Activated T-cell treated with anti-CD3 and anti-CD28 coated beads, Interleukin-2, amount 50 U/mL, for 1 hour (primary cell): ENCODE results near the gene THSD4.
"Not testable (repeated sequence)": the region's sequence is repeated elsewhere in the genome, so short reads cannot be mapped to it uniquely, and the experiment has no call there.

Experiments
- DNase-seq: peaks from one replicate; pipeline ENCODE4 v3.0.0-alpha.2; 2020

The THSD4 gene

DNA sequence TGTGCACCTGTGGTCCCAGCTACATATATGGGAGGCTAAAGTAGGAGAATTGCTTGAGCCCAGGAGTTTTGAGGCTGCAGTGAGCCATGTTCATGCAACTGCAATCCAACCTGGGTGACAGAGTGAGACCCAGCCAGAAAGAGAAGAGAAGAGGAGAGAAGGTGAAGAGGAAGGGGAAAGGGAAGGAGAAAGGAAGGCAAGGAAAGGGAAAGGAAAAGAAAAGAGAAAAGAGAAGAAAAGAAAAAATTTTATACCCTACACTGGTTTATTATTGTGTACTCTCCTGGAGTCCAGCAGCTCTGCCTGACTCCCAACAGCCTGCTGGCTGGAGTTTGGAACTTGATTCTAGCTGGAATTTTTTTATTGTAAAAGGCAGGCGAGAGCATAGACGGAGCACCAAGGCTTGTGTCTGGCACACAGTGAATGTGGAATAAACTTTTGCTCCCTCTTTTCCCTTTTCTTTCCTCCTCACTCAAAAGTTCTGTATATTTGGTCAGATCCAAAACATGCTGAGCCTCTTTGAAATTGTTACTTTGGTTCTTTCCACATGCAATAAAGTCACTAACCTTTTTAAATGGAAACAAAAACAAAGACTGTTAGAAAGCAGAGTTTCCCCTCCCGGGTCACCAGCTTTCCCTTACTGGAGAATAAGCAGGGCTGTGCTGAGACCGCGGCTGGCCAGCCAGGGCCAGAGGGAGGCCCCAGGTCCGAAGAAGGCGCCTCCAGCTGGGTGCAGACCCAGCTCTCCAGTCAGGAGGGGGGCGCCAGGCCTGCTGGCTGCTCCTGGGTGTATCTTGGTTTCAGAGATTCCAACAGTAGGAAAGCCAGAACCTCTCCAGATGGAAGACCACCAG lies 9.9 kb downstream of the THSD4 start:
- no peak for DNase-seq

DNA sequence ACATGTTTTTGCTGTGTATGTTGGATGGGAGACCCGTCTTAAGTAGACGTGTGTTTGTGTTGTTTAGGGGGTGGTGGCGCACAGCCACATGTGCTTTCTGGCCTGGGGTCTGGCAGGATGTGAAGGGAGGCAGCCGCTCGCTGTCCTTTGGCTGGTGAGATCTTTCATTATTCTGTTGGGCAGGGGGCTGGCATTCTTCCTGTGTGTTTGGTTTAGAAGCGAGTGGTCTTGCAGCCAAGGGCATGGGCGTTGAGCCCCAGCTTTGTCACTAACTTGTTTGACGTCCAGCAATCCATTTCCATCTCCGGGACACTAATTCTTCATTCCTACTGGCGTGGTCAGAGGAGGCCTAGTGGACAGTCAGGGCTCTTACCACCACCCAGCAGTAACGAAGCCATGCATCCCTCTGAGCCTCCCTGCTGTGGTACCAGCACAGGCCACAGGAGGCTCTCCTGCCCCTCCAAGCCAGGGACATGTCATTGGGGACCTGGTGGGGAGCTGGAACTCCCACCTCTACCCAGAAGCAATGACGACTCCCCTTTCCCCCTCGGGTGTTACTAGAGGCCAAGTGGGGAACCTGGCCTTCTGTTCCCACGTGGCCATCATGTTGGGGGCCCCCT lies 10.7 kb downstream of the THSD4 start:
- DNase-seq: no peak

DNA sequence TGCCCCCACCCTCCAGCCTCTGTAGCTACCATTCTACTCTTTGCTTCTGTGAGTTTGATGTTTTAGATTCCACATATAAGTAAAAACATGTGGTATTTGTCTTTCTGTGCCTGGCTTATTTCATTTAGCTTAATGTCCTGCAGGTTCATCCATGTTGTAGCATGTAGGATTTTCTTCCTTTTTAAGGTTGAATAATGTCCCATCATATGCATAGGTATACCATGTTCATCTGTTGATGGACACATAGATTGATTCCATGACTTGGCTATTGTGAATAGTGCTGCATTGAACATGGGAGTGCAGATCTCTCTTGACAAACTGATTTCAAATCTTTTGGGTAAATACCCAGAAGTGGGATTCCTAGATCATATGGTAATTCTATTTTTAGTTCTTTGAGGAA lies 11.8 kb downstream of the THSD4 start:
- DNase-seq: no peak

DNA sequence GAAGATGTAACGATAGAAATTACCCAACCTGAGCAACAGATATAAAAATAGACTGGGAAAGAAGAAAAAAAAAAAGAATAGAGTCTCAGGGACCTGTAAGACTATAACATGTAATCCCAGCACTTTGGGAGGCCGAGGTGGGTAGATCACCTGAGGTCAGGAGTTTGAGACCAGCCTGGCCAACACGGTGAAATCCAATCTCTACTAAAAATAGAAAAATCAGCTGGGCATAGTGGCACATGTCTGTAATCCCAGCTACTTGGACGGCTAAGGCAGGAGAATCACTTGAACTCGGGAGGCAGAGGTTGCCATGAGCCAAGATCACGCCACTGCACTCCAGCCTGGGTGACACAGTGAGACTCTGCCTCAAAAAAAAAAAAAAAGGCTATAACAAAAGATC lies 12.9 kb downstream of the THSD4 start:
- DNase-seq: not testable (repeated sequence)

DNA sequence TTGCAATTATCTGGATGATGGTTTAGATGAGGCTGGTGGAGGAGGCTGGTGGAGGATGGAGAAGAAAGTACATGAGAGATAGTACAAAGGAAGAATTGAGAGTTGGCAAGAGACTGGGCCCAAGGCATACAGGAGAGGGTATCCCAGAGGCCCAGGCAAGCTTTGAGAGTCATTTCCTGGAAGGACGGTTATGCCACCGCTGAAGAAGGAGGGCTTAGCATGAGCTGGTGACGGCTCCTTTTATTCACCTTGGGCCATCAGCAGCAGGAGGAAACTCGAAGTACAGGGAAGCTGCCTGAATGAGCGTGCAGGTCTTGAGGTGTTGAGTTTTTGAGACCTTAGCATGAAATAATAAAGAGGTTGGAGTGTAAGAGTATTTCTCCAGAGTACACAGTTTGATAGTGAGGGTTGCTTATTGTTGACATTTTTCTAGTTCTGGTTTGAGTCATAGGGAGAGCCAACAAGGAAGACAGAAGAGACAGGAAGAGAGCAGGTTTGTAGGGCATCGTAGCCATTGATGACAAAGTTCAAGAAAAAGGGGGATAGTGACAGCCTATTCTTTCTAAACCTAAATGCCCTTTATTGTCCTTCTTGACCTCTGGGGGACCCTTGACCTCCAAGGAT lies 13.8 kb downstream of the THSD4 start:
- DNase-seq: no peak

DNA sequence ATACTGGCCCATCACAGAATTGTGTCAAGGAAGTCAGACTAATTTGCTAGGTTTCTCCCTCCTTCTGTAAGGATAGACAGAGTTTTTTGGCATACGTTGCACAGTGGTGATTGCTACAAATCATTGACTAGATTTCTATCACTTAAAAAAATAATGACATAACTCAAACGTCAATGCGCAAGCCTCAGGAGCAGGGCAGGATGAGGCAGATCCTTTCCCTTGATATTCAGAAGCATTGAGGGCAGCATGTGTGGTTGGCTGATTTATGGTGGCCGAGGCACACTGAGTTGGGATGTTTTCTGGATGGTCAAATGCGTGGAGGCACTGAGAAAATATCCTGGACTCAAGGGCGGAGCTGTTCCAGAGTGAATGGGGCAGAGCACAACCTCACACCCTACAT lies 14.4 kb downstream of the THSD4 start:
- no peak for DNase-seq

DNA sequence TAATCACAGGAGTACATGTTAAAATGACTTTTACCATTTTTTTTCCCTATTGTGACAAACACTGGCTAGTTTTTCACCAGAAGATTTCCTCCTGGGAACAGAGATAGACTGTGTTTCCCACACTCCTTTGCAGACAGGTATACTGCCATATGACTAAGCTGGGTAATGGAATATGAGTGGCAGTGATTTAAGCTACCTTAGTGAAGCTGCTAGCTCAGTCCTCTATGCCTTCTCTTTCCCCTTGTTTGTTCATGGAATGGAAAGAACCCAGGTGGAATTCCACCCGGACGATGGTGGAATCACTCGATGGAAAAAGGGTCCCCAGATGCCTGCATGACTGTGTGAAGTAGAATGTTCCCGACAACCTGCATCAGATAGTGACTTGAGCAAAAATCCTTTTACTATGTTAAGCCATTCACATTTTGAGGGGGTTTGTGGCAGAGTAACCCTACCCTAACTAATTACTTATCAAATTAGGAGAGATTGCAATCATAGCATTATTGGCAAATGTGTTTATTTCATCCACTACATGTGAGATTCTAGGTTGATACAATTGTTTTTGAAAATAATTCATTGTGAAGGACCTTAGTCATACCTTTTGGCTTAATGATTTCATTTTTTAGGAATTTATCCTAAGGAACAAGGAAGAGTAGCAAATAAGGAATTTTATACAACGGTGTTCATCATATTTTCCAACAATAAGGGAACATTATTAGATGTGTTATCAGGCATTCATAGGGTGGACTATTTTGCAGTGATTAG lies 16.5 kb downstream of the THSD4 start:
- DNase-seq: no peak

DNA sequence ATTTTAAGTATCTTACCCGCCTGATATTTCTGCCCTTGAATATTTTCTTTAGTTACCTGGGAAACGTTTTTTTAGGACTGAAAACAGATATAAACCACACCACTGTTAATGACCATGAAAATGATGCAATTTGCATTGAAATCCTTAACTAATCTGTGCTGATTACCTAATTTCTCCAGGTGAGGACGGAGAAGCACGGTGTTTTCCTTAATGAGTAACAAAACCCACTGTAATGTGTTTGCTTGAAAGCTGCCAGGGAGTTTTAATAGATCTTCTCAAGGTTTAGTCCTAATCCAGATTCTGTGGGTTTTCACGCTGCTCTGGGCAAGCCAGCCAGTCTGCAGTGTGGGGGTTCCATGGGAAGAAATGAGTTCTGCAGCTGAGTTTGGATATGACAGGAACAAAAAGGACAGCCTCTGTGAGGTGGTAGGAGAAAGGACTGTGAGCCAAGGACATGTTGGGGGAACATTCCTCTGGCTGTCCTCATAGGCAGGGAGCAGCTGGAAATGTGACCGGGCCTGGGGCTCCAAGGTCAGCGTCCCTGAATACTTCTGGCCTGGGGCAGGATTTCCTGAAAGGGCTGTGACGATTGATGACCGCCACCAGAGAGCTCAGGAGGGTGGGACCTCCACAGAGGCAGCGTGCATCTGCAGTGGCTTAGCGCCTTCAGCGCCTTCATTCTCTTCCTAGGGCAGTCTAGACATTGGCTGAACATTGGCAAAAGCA lies 18.6 kb downstream of the THSD4 start:
- DNase-seq: no peak

DNA sequence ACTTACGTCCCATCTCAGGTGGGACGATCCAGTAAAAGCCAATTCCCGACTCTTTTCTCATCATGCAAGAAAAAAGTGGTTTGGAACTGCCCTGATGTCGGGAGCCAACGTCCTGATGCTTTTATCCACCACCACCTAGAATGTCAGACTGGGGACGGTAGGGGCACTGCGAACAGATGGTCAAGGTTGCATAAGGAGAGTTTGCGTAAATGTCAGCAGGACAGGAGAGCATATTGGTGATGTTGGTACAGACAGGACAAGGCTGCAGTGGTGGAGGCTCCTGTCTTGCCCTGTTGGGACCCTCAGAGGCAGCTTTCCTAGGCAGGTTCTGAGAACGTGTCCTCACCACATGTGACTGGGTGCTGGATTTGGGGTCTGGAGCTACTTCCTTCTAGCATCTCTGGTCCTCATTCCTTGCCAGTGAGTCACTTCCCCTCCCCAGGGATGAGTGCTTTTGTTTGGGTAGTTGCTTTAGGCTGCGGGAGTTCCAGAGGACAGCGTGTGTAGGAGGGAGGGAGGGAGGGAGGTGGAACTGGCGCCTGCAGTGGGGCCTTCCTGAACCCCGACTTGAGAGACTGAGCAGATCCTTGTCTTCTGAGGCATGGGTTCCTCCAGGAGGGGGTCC lies 21.0 kb downstream of the THSD4 start:
- no peak for DNase-seq

DNA sequence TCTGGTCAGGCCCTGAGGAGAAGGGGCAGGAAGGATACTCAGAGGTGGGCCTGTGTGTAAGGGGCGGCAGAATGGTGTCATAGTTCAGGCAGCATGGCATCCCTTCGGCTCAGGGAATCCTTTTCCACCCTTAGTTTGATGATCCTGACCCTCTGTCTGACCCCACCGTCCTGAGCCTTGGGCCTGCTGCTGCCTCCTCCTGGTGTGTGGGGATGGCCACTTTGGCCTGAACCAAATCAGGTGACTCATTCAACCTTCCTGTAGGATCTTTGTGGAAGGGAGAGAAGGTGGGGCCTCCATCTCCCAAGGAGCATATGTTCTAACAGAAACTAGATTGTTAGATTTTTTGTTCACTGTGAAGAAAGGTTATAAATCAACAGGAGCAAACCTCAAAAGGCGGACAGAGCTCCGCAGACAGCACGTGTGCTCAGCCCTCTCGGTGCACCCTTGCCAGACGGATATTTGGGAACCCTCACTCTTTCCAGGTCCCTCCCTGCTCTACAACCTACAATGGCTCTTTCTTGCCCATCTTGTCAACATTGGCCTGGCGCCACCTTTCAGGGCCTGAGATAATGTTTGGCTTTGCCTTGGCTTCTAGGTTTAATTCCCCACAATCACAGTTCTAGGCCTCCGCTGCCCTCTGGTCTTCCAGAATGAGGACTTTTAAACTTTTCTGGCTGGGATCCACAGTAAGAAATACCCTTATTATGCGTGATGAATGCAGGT lies 21.7 kb downstream of the THSD4 start:
- DNase-seq: no peak

DNA sequence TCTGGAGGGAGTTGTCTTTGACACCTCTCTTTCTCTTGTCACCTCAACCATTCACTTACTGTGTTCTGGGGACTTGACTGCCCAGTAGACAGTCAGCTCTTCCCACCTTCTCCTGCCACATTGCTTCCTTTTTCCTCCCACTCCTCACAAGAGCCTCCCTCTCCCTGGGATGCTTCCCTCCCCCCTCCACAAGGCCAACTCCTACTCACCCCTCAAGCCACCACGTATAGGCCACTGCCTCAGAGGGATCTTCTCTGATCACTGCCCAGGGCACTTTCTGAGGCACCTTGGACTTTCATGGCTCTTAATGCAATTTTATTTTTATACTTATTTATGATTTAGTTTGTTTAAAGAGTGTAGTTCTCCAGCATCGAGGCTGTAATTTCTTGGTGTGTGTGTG lies 23.2 kb downstream of the THSD4 start:
- no peak for DNase-seq

DNA sequence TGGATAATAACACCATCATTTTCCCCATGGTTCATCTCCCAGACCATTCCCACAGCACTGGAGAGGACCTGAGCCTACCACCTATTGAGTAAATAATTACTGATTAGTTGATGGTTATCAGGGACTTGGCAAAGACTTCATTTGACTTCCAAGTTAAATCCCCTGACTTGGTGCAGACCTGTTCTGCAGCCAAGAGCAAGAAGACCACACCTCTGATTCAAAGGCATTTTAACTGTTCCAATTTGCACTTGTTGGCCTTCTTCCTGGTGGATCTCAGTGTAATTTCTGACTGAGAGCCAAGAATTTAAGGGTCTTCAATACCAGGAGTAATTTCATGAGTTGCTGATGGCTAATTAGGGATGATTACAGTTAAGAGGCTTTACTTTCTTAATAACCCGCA lies 24.0 kb downstream of the THSD4 start:
- DNase-seq: no peak

DNA sequence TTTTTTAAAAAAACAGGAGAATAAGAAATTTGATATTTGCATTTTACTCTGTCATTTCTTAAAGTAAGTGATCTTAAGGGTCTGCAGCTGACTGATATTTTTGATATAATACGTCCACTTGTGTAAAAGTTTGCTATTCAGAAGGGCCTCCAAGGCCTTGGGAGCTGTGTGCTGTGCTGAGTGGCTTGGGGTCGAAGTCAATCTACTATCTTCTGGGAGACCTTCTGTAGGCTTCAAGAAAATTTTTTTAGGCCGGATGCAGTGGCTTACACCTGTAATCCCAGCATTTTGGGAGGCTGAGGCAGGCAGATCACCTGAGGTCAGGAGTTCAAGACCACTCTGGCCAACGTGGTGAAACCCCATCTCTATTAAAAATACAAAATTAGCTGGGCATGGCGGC lies 26.3 kb downstream of the THSD4 start:
- no peak for DNase-seq

DNA sequence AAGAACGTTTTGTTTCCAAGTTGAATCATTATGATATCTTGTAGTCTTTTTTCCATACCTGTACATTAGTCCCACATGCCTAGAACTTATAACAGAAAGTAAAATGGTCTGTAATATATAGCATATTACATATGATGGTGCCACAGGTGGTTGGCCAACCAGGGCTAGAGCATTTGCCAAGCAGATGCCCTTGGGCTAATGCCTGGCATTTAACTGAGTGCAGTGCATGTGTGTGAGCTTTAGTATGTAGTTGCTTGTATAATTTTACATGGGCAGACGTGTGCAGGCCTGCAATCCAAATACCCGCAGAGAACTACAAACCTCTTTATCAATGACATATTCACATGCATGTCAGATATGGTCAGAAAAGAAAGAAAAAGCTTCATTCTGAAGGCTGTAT lies 27.5 kb downstream of the THSD4 start:
- DNase-seq: no peak

DNA sequence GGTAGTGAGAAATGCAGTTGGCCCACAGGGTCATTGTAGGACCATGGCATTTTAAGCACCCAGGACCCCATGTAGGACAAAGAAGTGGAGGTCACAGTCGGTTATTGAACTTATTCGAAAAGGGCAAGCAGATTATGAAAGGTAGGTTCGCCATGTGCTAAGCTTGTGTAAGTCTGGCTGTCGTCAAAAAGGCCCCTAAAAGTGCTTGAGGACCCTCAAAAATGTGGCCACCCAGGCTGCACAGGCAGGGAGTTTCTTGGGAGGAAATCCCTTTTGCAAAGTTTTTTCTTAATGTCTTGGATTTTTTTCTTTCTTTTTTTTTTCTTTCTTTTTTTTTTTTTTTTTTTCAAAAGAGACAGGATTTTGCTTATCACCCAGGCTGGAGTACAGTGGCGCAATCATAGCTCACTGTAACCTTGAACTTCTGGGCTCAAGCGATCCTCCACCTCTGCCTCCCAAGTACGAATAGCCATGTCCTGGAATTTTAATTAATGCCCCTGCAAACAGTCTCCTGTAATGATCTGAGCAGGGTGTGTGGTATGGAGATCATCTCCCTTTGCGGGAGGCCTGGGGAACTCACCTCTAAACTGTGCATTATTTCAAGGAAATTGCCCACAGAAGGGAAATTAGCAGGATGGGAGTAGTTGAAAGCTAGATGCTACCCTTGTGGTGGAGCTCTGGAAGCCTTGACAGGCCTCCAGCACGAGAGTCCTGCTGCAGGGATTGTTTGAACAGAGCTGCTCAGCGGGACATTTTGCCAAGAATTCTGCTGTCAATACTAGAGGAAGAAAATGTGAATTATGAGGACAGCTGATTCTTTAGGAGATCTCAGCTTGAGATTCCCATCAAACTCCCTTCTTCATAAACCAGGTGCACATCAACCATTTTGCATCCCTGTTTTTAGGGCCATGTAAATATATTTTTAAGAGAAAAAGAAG lies 28.4 kb downstream of the THSD4 start:
- DNase-seq: no peak

DNA sequence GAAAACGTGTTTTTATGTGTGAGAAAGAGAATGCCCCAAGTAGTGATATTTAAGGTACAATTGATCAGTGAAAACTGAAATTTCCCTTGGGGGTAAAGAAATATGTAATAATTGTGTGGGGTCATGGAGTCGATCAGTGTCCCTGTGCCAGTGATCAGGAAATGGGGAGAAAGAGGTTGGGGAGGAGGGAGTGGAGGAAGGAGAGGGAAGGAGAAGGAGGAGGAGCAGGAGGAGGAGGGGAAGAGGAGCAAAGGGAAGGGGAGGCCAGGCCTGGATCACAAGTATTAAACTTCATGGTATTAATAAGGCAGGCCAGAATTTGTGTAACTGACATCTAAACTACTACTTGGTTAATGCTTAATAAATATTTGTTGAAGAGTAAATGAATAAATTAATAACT lies 30.4 kb downstream of the THSD4 start:
- DNase-seq: no peak

DNA sequence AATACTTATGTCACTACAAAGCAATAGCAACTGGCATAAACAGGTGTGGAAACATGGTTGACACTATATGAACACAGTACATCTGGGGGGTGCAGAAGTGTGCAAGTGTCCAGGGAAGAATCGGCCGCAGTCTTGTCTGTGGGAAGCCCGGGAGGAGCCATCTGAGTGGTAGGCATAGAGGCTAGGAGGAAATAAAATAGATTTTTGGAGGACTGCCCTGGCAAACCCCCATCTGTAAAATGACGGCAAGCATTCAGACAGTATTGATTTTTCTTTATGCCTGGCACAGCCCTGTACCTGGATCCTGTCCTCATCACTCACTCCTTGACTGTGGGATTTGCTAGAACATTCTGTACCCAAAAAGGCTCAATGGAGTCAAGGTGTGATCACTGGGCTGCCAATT lies 31.3 kb downstream of the THSD4 start:
- no peak for DNase-seq

DNA sequence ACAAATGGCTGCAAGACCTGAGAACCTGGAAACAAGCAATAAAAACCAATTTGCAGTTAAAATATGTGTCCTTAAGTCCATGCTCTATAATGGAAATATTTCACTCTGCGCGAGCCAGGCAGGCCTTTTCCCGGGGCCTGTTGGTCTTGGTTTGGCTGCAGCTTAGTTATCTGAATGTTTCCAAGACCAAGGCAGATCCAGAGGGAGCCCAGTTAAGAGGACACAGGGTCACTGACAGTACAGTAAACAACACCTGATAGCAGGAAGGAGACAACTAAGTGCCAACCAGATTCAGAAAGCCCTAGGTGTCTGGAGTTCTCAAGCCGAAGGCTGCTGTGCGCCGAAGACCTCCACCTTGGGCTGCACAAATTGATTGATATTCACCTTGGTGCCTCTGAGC lies 32.8 kb downstream of the THSD4 start:
- no peak for DNase-seq

DNA sequence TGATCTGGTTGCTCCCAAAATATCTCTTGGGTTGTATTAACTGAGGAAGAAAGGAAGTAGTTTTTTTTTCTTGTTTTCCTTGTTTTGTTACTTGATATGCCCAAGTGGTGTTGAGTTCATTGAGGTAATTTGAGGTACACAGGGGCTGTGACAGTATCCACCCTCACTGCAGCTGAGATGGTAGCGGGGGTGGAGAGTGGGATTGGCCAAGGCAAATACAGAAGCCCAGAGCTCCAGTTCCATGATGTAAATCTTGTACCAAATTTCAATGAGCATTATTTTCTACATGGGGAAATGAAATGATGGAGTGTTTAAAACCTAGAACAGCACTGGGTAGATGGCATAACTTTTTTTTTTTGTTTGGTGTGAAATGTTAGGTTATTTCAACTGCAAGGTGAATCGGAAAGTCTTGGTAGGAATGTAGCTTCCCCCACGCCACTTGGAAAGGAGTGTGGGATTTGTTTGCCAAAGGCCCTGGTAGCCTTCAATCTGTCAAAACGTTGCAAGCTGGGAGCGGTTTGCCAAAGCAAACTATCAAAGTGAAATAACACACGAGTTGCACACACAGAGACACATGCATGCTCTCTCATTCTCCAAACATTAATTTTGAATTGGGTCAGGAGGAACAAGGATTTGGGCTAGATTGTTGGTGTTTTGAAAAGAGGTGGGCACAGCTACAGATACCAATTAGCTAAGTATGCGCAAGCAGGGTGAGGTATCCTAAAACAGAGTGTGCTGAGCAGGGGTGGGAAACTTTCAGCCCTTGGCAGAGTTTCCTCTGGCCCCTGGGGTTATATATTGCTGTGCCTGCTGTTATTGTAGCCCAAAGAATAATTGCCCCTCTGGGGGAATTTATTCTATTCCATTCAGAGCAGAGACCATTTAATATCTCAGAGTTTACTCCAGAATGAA lies 34.6 kb downstream of the THSD4 start:
- DNase-seq: no peak
